Measurements from ENCODE around the gene TMEM266. TPM values are rescaled to one million over a fixed set of nuclear protein-coding genes. Genes with fewer than 3 reads are reported as not detected.

The TMEM266 gene
- total RNA-seq (2013): 0.13 TPM
- polyA plus RNA-seq (not detected), polyA minus RNA-seq (0.16 and 0.28 TPM in 2 replicates), total RNA-seq (0 to 0.92 (median 0.11) reads per million in 11 experiments)

- Mint-ChIP-seq H3K9me3 (peaks cover 0 to 6% (median 0%) of the 10 kb centered on the region in 7 donors), H3K4me3 (peak within 1 kb of the TSS; percentile 88 to 92), H3K4me1 (peaks cover 29% of the 10 kb centered on the region), H3K27ac (peak within 1 kb of the TSS in 2 of 7 donors; percentile 30 to 84), H3K36me3 (peaks cover 0 to 2% of the 10 kb centered on the region in 2 donors), H3K27me3 (ENCODE audit: low read depth in 3 of 3) (peaks cover 22 to 42% (median 39%) of the 10 kb centered on the region in 3 donors)
- Histone ChIP-seq H3K36me3 (replicated peaks in 1 of 2; ENCODE audit: control insufficient read depth in 1 of 2, insufficient read depth in 2 of 2, low read length in 2 of 2) (no peaks in the 10 kb centered on the region), H3K4me1 (ENCODE audit: control insufficient read depth in 1 of 2, insufficient read depth in 2 of 2, low read length in 2 of 2) (peaks cover 25 to 32% of the 10 kb centered on the region in 2 donors), H3K4me2 (replicated peaks; ENCODE audit: extremely low read depth, low read length, poor library complexity, severe bottlenecking) (peak within 1 kb of the TSS; percentile 98), H3K27me3 (ENCODE audit: control insufficient read depth in 2 of 2, insufficient read depth in 2 of 2, low read length in 2 of 2) (peaks cover 30 to 33% of the 10 kb centered on the region in 2 donors), H3K4me3 (replicated peaks in 1 of 3; ENCODE audit: low read depth in 2 of 3, low read length in 3 of 3) (peak within 1 kb of the TSS; percentile 57 to 82 (median 61)), H2AFZ (ENCODE audit: insufficient read depth, low read depth, low read length, poor library complexity, severe bottlenecking) (peak within 1 kb of the TSS; percentile 78), H3K27ac (ENCODE audit: low read depth in 1 of 2, low read length in 2 of 2) (no peak within 1 kb of the TSS), H3K9me3 (replicated peaks in 1 of 2; ENCODE audit: control insufficient read depth in 1 of 2, insufficient read depth in 1 of 2, low read length in 2 of 2) (no peaks in the 10 kb centered on the region), H3K79me2 (ENCODE audit: insufficient read depth, low read length) (peaks cover 14% of the 10 kb centered on the region), H4K20me1 (ENCODE audit: insufficient read depth, low read length) (no peaks in the 10 kb centered on the region), H3K9ac (ENCODE audit: insufficient read depth, low read length, poor library complexity, severe bottlenecking) (no peak within 1 kb of the TSS)
- intact Hi-C loops (cut with micrococcal nuclease): loop anchor here in 1 of 2 donors (5.0 kb wide), 1 partner anchor 78 kb away; no protein-coding TSS in a partner anchor
- under 1% methylated on average over 103 of the region's 107 CpGs for WGBS (ENCODE audit: insufficient coverage)
- DNase-seq: peak in 2 of 3 donors; percentile 18 to 49
- TF ChIP-seq CTCF (IDR thresholded peaks at IDR 0.05): peak; percentile 22
Measured at GRCh38 chr15:76059320-76060117, at the start of gene TMEM266. Gene TMEM266, plus strand, starts transcription at chr15:76059985. Its CDS starts 74,279 bp downstream, at chr15:76134264.

GRCh38 chr15:76010613-76011012, 49.2 kb upstream of the TMEM266 start:
- H3K9me3 Mint-ChIP-seq: peaks cover 0 to 6% (median 2%) of the 10 kb centered on the region in 7 donors
- no peaks in the 10 kb centered on the region for H3K36me3 ChIP-seq (replicated peaks in 1 of 2; ENCODE audit: control insufficient read depth in 1 of 2, insufficient read depth in 2 of 2, low read length in 2 of 2)
- no peaks in the 10 kb centered on the region for H3K9me3 ChIP-seq (replicated peaks in 1 of 2; ENCODE audit: control insufficient read depth in 1 of 2, insufficient read depth in 1 of 2, low read length in 2 of 2)
- WGBS (ENCODE audit: insufficient coverage): no CpG with 5 or more reads among the region's 2 CpGs
- no peaks in the 10 kb centered on the region for H3K36me3 Mint-ChIP-seq
- intact Hi-C loops (cut with micrococcal nuclease): no loop called here
- no peak overlapping the region for H3K27ac ChIP-seq (ENCODE audit: low read depth in 1 of 2, low read length in 2 of 2)
- no peak for DNase-seq
- no peaks in the 10 kb centered on the region for H3K27me3 ChIP-seq (ENCODE audit: control insufficient read depth in 2 of 2, insufficient read depth in 2 of 2, low read length in 2 of 2)
- H3K4me2 ChIP-seq (replicated peaks; ENCODE audit: extremely low read depth, low read length, poor library complexity, severe bottlenecking): peak overlapping the region; percentile 28
- peak overlapping the region in 1 of 2 donors; percentile 9 for H3K4me3 Mint-ChIP-seq
- no peaks in the 10 kb centered on the region for H3K27me3 Mint-ChIP-seq (ENCODE audit: low read depth in 3 of 3)
- TF ChIP-seq CTCF (IDR thresholded peaks at IDR 0.05): no peak
- H3K9ac ChIP-seq (ENCODE audit: insufficient read depth, low read length, poor library complexity, severe bottlenecking): no peak overlapping the region
- H3K4me1 ChIP-seq (ENCODE audit: control insufficient read depth in 1 of 2, insufficient read depth in 2 of 2, low read length in 2 of 2): peaks cover 28 to 62% of the 10 kb centered on the region in 2 donors
- peaks cover 46% of the 10 kb centered on the region for H3K4me1 Mint-ChIP-seq
- no peak overlapping the region for H2AFZ ChIP-seq (ENCODE audit: insufficient read depth, low read depth, low read length, poor library complexity, severe bottlenecking)
- H3K27ac Mint-ChIP-seq: peak overlapping the region in 1 of 7 donors; percentile 30
- no peaks in the 10 kb centered on the region for H3K79me2 ChIP-seq (ENCODE audit: insufficient read depth, low read length)
- H3K4me3 ChIP-seq (replicated peaks in 1 of 3; ENCODE audit: low read depth in 2 of 3, low read length in 3 of 3): no peak overlapping the region
- no peaks in the 10 kb centered on the region for H4K20me1 ChIP-seq (ENCODE audit: insufficient read depth, low read length)

Measured in CD14-positive monocyte (primary cell).